H4 (cell line): ENCODE measurements around the gene FAM110C. TPM values are rescaled to one million over a fixed set of nuclear protein-coding genes. Genes with fewer than 3 reads are reported as not detected.
"Not testable (repeated sequence)": the region's sequence is repeated elsewhere in the genome, so short reads cannot be mapped to it uniquely, and the experiment has no call there.

ENCODE experiments used
- DNase-seq: peaks from one replicate; pipeline ENCODE4 v3.0.0-alpha.2; 2015; ENCODE audit warnings: low spot score
- total RNA-seq: library from RNA; depleted of rRNA; stranded (reverse); fragments of >200 nt; shearing (Covaris generic); gene quantifications from 2 replicates; pipeline ENCODE4 v1.2.3, GENCODE V29; 2014; rRNA removed

The FAM110C gene, protein sequence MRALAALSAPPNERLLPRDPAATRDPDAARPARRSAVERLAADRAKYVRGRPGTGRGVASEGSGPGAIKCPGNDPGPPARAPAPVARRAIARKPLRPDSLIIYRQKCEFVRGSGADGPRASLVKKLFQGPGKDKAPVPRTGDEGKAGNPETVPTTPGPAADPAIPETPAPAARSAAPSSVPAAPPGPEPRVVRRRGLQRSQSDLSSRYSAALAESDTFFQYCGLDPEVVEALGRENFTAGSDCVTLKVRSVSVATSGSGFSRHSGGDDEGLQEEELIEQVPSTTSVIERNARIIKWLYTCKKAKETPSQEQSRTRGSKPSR
- 0.12 and 0.15 TPM in 2 replicates for total RNA-seq

DNA sequence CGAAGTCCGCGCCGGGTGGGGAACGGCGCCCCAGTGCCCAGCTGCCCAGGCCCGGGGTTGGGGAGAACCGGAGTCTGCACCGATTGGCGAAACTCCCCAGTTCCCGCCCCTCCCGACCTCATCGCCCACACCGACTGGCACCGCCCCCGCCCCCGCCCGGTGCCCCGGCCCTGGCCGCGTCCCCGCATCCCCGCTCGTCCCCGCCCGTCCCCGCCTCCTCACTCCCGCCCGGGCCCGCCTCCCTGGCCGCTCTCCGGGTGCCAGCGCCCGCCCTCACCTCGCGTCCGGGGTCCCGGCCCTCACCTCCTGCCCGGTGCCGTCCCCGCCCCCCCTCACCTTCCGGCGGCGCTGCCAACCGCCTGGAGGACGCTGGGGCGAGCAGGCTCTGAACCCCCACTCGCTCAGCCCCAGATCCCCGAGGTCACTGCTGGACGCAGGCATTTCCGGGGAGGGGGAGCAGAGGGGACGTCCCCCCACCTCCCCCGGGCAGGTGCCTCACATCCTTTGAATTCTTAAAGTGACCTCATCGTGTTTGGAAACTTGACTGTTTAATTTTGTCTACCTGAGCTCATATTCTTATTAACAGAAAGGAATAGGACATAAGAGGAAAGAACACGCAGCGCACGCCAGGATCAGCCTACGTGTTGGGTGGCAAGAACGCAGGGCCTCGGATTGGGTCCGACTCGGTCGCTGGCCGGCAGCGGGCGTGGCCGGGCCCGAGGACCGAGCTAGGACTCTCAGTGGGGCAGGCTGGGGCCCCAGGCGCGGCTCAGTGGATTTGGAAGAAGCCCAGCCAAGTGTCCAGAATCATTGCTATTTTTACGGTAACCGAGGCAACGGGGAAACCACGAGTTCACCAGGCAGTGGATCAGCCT is at the start of gene FAM110C:
TSS of gene FAM110C (minus strand) at position 35 of the 875 bp plus-strand sequence. CDS start 120 bp downstream, outside the sequence.
- DNase-seq, result no peak

DNA sequence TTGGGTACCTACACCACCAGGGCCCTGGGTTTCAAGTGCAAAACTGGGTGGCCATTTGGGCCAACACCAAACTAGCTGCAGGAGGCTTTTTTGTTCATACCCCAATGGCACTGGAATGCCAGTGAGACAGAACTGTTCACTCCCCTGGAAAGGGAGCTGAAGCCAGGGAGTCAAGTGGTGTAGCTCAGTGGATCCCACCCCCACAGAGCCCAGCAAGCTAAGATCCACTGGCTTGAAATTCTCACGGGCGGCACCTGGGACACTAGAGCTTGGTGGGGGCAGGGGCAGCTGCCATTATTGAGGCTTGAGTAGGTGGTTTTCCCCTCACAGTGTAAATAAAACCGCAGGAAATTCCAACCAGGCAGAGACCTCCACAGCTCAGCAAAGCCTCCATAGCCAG is 46.0 kb upstream of the FAM110C start:
- no peak for DNase-seq

DNA sequence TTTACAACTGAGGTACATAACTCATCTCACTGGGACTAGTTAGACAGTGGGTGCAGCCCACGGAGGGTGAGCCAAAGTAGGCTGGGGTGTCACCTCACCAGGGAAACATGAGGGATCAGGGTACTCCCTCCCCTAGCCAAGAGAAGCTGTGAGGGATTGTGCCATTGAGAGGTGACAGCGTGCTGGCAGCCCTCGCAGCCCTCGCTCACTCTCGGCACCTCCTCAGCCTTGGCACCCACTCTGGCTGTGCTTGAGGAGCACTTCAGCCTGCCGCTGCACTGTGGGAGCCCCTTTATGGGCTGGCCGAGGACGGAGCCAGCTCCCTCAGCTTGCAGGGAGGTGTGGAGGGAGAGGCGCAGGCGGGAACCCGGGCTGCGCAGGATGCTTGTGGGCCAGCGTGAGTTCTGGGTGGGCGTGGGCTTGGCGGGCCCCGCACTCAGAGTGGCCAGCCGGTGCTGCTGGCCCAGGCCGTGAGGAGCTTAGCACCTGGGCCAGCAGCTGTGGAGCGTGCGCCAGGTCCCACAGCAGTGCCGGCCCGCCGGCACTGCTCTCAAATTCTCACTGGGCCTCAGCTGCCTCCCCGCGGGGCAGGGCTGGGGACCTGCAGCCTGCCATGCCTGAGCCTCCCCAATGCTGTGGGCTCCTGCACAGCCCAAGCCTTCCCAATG is 44.5 kb upstream of the FAM110C start:
- DNase-seq, result no peak

DNA sequence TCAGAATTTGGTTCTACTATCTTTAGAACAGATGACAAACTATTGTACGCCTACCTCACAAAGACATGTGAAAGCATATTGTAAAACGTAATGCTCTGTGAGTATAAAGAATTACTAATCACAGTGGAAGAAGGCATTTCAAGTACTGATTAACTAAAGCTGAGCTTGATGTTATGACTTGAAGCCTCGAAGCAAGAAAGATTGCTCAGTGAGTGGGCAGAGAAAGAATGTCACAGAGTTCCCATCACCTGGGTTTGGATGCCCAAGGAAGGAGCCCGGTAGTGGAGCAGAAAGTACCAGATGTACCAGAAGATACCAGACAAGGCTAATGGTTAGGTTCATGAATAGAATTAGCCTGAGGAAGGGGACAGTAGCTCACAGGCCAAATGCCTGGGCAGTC is 39.5 kb upstream of the FAM110C start:
- no peak for DNase-seq

DNA sequence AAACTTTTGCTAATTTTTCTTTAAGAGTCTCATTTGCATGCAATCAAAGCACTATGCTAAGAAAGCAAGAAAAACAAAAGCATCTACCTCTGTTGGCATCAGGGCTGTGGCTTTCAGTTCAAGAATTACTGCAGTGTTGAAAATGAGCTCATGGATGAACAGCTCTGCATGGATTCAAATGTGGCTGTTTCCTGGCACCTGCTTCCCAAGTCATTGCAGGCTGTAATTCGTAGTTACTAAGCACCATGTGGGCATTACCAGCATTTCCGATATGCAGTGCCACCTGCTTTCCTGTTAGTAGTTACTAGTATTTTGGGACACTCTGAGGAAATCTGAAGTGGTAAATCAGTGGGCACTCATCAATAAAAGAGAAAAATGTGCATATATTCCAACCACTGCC is 37.8 kb upstream of the FAM110C start:
- no peak for DNase-seq

DNA sequence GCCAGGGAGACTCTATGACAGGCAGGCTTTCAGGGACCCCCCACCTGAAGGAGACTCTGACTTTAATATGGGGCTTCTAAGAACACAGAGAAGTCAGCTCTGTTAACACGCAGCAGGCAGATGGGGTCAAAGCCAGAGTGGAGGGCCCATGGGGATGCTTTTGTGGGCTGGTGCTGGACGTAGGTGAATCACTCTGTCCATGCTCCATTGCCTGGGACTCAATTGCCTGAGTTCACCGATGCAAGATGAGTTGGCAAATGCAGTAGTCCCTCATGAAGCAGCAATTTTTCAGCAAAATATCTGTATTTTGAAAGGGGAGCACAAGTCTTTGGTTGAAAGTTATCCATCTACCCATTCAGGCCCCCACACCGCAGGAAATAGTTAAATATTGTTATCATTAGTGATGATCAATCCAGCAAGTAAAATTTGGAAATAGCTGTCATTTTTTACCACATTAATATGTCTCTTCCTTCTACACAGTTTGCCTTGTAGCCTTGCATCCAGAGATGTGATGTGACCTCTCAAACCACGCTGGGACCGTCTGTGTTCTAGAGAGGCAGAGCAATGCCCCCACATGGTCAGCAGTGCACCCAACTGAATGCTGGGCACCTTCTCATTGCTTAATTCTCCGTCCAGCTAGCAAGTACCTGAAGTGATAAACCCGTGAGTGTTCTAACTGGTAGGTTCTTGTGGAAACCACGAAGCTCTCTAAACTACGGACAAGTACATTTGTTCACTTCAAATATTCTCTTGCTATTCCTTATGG is 34.8 kb upstream of the FAM110C start:
- DNase-seq, result no peak

DNA sequence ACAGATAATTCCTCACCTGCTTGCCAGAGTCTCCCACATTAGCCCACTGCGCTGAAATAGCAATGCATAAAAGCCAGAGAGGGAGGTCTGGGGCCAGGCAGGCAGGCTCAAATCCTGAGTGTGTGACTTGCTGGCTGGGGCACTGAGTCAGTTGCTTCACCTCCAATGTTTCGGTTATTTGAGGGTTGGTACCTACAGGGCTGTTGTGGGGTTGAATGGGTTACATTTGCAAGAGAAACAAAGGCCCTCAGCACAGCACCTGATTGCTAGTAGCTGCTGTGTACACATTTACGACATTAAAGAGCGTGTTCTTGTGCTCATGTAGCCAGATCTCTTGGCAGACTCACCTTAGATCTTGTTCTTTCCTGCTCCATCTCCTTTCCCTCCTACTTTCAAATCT is 34.1 kb upstream of the FAM110C start:
- DNase-seq, result no peak

DNA sequence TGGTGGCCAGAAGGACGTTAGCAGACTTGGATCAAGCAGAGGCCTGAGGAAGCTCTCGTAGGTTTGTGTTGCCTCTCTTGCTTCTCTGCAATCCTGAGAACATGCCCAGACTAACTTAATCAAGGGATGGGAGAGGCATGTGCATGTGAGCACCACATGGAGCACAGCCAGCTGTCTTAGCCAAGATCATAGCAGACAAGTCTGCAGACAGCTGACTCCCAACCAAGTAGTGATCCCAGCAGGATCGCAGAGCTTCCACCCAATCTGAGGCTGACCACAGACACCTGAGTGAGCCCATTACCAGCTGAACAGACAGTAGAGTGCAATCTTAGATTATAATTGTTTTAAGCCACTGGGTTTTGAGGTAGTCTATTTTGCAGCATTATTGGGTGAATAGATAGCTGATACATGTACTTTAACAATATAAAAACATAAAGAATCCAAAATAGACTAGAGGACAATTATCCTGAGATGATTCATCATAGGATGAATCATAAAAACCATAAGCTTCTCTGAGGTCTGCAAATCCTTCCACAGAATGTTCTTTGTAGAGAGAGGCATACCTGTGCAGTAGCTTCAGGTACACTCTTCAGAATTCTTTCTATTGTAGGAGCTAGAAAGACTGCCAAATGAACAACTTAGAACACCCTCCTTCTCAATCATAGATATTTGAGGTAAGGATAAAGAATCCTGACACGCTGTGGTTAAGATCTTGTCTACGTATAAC is 25.2 kb upstream of the FAM110C start:
- DNase-seq, result no peak

DNA sequence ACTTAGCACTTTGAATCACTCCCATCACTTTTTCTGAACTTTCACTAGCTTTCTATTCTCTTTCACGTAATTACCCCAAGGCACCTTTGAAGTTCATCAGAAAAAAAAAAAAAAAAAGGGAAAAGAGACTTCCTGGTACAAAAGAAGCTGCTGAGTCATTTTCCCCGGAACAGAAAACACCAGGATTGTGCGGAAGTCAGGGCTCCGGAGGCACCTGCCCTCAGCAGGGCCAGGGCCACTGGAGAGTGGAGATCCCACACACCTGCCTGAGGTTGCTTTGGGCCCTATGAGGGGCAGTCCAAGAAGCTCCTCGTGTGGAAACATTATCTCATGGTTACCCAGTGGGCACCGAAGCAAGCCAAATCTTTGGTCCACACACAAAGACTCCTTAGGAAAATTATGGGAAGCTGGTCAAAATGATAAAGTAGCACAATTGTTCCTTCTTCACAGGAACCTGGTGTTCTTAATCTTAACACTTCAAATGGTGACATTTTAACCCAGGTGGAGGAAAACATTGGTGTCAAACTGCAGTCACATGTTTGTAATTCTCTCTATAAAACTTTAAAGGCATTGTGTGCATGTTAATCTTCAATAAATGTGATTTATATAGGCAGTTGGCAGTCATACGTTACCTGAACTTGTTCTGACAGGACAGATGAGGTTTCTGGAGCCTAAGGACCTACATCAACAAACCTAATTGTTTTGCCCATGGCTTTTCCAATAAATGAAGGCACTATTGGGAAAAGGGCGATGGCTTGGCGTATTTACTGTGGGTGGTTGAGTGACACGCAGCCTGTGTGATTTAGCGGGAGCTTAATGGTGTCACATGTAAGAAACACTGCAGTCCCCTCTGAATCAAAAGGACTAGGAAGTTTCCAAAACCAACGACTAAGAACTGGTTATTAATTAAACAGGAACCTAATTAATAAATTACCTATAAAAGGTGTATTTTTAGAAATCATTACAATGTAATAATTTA is 23.4 kb upstream of the FAM110C start:
- peak; percentile 17 for DNase-seq

DNA sequence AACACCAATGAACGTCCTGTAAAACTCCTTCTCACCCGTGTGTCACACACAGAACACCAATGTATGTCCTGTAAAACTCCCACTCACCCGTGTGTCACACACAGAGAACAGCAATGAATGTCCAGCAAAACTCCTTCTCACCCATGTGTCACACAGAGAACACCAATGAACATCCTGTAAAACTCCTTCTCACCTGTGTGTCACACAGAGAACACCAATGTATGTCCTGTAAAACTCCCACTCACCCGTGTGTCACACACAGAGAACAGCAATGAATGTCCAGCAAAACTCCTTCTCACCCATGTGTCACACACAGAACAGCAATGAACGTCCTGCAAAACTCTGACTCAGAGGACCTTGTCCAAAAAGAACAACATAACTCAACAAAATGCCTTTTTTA is 22.3 kb upstream of the FAM110C start:
- not testable (repeated sequence) for DNase-seq

DNA sequence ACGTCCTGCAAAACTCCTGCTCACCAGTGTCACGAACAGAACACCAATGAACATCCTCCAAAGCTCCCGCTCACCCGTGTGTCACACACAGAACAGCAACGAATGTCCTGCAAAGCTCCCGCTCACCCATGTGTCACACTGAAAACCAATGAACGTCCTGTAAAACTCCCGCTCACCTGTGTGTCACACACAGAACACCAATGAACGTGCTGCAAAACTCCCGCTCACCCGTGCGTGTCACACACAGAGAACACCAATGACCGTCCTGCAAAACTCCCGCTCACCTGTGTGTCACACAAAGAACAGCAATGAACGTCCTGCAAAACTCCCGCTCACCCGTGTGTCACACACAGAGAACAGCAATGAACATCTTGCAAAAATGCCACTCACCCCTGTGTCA is 20.5 kb upstream of the FAM110C start:
- DNase-seq, result no peak

DNA sequence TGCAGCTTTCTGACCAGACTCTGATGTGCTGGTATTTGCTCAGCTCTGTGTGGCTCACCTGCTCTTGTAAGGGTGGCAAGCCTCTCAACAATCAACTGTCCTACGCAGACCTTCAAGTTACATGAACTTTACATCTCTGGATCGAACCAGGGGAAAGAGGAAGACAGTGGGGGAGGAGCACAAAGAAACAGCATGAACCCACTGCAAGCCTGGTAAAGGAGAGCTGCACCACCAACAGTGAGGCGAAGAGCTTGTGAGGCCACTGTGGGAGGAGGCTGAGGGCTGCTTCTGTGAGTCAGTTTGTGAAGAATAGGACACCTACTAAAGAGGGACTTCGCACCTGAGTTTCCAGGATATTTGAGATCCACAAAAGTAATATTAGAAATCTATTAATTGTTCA is 18.8 kb upstream of the FAM110C start:
- no peak for DNase-seq

DNA sequence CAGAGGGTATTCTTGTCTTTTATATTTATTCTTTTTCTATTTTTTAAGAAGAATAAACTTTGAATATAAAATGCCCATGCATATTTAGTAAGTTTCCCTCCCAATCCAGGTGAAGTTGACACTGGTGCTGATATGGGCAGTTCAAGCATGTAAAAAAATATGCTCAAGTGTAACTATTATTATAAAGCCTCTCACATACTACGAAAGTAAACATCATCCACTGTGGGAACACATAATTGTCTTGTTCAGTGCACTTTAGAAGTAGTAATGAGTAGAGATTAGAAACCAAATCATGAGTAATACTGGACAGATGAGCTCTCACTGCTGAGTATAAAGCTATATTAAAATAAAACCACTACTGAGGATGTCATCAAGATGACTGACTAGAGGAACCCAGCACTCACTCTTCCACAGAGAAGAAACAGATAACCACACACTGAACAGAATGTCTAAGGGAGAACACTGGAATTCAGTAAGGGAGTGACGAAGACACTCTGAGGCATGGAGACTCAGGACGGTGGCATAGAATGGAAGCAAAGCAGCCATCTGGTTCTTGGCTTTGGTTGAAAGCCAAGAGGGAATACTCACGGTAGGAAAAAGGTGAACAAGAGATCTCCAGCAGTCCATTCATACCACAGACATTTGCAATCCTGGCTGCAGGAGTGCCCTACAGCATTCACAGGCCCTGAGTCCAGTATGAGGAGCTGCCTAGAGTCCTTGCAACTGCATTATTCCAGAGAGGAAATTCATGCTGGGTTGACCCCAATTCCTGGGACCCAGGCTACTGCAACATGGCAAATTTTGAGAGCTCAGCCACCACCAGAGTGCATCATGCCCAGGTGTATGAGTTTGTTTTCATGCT is 9.5 kb upstream of the FAM110C start:
- DNase-seq, result no peak

DNA sequence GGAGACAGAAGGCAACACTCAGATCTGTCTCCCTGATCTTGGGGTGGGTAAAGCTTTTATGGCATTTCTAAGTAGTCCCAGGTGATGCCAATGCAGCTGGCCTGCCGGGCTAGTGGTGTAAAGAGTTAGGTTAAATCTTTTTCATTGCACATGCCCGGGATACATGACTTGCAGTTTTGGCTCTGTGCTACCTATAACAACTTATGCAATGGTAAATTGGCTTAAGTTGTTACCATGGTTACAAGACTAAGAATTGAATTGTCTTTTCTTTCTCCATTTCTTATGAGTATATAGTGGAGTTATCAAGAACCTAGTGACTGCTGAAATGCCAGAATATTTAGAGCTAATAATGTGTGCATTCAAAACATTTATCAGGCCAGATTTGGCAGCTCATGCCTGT is 5.3 kb upstream of the FAM110C start:
- DNase-seq, result no peak

DNA sequence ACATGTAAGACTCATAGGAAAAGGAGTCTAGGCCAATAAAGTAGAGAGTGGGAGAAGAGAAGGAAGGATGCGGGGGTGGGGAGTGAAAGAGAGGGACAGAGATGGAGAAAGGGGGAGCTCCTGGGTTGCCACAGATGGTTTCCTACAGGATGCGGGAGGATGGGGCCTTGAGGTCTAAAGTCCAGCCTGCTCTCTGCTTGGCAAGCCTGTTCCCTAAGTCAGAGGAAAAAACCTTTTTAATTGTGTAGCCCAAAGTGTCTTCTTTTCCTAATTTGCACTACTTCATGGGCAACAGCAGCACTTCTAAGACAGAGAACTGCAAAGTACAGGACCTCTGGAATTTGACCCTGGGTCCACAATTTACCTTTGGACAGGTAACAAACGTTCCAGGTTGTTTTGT is 1.4 kb upstream of the FAM110C start:
- DNase-seq, result no peak

DNA sequence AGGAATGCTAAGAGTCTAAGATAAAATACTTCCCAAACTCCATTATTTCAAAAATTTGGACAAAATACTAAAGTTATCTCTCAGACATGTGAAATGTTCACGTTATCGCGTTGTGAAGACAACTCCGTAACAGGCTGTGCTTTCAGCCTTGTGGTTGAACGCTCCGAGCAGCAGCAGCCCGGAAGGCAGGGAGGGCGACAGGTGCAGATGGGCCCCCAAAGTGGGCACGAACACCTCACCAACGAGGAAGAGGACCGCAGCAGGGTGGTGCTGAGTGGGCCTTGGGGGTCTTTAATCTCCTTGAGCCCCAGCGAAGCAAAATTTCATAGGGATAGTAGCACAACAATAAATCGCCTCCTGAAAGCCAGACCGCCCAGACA is 1.0 kb upstream of the FAM110C start:
- DNase-seq, result no peak

DNA sequence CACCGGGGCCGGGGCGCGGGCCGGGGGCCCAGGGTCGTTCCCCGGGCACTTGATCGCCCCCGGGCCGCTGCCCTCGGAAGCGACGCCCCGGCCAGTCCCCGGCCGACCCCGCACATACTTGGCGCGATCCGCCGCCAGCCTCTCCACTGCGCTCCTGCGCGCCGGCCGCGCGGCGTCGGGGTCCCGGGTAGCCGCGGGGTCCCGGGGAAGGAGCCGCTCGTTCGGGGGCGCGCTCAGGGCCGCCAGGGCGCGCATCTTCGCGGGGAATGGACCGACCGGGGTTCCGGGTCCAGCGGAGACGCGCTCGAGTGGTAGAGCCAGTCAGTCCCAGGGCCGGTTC is 204 bp downstream of the FAM110C start:
- no peak for DNase-seq

DNA sequence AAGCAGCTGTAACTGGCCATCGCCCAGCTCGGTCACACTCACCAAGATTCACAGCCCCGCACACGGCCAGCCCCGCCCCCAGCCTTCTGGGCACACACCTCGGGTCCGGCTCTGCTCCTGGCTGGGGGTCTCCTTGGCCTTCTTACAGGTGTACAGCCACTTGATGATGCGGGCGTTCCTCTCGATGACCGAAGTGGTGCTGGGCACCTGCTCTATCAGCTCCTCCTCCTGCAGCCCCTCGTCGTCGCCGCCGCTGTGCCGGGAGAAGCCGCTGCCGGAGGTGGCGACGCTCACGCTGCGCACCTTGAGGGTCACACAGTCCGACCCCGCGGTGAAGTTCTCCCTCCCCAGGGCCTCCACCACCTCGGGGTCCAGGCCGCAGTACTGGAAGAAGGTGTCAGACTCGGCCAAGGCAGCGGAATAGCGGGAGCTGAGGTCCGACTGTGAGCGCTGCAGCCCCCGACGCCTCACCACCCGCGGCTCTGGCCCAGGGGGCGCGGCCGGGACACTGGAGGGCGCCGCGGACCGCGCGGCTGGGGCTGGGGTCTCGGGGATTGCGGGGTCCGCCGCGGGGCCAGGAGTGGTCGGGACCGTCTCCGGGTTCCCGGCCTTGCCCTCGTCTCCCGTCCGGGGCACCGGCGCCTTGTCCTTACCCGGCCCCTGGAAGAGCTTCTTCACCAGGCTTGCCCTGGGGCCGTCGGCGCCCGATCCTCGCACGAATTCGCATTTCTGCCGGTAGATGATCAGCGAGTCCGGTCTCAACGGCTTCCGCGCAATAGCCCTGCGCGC is 769 bp downstream of the FAM110C start:
- DNase-seq, result no peak
